HK-2 (cell line): Measurements from ENCODE around the gene VSIG10L.

ENCODE experiments used
- DNase-seq: peaks from one replicate; pipeline ENCODE4 v3.0.0-alpha.2; 2018; ENCODE audit not compliant: unreplicated experiment

The VSIG10L gene

DNA sequence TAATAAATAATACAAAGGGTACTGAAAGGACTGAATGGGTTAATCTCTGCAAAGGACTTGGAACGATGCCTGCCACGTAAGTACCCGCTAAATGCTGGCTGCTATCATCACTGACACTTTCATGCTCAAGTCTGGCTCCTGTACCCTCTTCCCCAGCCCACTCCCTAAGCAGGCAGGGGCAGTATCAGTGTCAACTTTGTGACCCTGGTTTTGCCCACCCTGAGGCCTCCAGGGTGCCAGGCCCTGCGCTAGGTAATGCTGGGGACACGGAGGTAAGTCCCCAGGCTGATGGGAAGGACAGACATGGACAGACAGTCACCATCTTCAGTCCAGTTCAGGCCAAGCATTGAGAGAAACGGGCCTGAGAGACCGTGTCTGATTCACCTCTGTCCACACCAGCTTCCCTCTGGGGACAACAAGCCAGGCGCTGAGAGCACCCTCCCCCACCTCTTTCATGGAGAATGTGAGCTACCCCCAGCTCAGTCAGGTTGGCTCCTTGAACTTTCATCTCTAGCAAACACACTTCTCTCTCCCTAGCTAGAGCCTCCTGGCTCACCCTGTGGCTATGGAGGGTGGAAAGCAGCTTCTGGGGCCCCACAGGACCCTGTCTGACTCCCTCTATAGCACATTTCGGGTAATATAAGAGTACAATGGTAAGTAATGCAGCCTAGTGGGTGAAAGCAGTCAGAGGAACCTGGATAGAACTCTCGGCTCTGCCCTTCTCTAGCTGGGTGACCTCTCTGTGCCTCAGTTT lies 23.4 kb upstream of the VSIG10L start:
- DNase-seq: peak; percentile 48

DNA sequence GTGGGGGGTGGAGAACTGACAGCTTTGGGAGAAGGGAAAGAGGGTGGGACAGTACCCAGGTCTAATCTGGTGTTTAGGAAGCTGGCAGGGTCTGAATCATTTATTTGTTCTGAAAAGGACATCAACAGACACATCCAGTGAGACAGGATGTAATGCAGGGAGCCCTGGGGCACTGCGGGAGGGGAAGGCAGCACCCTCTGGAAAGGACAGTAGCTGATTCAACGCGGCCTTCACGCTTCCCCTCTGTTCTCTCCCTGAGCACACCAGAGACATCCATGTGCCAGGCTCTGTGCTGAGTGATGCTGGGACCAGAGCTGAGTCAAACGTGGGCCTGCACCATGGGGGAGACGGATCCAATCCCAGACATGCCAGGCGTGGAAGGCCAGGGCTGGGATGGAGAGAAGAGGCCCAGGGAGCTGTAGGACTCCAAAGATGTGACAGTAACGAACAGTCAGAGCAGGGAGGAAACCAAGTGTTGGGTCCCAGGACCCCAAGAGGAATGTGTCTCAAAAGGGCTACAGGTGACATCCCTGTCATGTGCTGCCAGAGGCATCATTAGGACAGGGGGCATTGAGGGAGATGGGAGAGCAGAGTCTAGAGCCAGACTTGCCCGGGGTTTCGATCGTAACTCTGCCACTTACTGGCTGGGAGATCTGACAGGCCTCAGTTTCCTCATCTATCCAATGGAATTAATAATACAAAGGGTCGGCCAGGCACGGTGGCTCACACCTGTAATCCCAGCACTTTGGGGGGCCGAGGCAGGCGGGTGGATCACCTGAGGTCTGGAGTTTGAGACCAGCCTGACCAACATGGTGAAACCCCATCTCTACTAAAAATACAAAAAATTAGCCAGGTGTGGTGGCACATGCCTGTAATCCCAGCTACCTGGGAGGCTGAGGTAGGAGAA lies 22.5 kb upstream of the VSIG10L start:
- no peak for DNase-seq

DNA sequence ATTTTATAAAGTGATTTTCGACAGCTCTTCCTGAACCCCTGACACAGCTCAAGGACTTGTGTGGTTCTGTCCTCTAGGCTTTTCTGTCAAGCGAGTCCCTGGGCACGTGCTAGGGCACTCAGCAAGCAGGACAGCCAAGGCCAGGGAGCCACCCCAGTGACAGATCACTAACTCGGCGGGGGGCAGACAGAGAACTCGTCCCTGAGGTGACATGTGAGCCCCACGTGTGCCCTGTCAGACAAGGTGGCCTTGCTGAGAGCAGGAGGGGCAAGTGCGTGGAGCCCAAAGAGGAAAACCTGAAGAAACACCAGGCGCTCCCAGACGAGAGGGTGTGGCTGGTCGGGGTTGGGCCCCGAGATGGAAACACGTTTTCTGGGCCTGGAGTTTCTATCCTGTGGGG lies 19.3 kb upstream of the VSIG10L start:
- DNase-seq: no peak

DNA sequence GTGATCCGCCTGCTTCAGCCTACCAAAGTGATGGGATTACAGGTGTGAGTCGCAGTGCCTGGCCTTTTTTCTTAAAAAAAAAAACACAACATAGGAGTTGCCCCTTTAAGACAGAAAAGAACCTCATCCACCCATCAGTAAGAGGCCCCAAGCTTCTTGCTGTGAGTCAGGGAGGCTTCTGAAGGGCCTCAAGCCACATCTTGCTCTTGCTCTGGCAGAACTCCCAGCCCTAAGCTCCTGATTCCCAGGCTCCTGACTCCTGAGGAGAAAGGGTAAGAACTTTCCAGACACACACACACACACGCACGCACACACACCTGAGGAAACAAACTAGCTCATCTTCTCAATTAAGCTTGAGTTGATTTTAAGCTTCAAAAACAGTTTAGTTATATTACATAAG lies 17.4 kb upstream of the VSIG10L start:
- peak; percentile 34 for DNase-seq

DNA sequence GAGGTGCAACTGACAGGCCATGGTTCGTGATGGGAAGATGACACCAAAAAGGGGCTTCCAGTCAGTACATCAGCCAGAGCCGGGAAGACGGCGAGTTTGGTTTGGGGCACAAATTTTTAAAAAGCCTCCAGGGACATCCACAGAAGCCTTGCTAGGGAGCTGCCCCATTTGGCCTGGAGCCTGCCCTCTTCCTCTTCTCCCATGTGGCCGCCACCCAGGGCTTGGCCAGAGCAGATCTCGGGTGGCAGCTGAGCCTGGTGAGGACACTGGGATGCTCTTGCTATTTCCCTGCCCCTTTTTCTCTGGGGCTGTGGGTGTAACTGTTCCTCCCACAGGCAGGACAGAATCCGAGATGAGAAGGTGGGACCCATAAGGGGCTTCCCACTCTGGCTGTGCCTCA lies 16.0 kb upstream of the VSIG10L start:
- DNase-seq: no peak

DNA sequence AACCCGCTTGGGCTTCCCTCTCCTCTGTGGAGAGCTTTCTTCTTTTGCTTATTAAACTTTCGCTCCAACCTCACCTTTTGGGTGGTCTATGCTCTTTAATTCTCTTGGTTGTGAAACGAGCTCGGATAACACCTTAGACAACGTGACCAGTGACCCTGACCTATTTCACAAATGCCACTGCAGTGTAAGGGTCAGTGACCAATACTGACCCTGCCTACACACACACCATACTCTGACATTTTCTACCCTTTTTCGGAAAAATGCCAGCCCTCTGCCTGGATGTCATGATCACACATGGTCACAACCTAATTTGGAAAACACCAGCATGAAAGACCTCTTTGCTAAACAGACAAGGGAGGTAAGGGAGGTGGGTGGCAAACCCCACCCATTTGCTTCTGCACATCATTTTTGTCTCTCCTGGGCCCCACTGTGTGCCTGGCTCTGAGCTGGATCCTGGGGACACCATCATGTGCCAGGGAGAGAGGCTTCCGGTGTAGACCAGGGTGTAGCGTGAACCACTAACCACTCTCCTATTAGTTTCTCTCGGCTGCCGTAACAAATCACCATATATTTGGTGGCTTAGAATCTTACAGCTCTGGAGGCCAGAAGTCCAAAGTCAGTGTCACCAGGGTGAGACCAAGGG lies 14.3 kb upstream of the VSIG10L start:
- DNase-seq: no peak

DNA sequence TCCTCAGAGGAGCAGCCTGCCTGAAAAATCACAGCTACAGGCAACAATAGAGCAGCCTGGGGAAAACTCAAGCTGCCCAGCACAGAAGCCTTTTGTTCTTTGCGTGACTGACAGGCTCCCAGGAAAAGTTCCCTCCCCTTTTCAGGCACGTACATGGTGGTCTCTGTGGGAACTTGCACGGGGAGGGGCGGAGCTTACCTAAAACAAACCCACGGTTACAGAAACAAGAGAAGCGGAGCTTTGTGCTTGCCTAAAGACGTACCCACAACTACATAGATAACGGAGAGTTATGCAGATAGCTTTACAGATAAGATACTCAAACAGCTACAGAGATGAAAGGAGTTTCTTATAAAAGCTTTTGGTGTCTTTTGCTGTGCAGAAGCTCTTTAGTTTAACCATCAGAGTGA lies 12.8 kb upstream of the VSIG10L start:
- DNase-seq: no peak

DNA sequence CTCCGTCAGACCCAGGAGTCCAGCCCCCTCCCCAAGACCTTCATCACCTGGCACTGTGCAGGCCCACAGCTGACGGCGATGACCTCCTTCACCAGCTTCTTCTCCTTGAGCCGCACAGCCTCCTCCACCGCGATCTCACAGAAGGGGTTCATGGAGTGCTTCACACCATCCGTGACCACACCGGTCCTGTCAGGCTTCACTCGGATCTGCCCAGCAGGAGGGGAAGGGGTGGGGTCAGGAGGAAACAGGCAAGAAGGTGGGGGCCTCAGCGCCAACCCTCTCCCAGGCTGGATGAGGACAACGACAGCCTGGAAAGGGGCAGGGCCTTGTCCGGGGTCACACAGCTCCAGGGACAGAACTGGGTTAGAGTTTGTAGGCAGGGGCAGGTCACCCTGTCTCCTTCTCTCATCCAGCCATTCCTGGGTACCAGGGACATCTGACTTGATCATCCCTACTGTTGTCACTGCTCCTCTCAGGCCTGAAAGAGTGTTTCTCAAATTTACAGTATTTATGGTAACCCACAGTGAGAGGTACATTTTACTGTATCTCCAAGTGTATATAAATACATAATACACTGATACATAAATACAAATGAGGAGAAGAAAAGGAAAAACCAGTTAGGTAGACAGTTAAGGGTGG lies 12.3 kb upstream of the VSIG10L start:
- DNase-seq: no peak

DNA sequence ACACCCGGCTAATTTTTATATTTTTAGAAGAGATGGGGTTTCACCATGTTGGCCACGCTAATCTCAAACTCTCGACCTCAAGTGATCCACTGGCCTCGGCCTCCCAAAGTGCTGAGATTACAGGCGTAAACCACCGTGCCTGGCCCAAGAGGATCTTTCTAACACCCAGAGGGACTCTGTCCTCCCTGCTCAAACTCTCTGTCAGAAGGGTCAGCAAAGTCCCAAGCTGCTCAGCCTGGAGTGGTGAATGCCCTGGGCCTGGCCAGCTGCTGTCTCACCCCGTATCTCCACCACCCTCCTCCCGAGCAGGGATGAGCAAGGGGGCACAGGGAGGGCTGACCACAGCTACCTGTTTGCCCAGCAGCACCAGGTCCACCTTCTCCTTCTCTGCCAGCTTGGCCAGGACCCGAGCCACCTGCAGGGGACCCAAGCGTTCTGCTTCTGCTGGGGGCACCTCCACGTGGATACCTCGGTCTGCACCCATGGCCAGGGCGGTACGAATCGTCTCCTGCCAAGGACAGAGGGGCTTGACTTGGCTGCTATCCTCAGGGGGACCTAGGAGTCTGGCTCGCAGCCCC lies 10.9 kb upstream of the VSIG10L start:
- DNase-seq: no peak

DNA sequence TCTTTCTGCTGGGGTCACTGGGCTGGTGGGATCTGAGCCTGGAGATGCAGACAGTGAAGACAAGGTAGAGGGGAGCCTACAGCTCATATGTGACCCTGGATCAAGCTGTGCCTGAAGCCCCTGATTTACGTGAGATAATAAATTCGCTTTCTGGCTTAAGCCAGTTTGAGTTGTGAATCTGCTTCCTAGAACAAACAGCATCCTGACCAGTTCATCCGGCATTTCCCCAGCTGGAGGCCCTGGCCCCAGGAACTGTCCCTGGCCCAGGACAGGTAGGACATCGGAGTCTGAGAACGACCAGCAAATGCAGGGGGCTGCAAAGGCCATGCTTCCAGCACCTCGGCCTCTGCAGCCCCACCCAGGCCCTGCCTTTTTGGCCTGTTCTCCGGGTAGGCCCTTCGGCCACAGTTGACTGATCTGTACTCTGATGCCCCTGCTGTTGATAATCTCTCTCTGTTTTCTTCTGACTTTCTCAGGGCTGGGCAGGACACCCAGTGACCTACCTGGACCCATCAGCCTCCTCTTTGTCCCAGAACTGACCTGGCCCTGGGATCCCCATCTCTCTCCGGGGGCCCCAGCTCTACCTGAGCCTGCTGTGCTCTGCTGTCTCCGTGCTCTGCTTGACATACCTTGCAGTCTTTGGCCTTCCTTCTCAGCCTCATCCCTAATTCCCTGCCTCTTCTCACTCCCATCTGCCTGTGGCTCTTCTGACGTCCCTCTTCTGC lies 9.5 kb upstream of the VSIG10L start:
- no peak for DNase-seq

DNA sequence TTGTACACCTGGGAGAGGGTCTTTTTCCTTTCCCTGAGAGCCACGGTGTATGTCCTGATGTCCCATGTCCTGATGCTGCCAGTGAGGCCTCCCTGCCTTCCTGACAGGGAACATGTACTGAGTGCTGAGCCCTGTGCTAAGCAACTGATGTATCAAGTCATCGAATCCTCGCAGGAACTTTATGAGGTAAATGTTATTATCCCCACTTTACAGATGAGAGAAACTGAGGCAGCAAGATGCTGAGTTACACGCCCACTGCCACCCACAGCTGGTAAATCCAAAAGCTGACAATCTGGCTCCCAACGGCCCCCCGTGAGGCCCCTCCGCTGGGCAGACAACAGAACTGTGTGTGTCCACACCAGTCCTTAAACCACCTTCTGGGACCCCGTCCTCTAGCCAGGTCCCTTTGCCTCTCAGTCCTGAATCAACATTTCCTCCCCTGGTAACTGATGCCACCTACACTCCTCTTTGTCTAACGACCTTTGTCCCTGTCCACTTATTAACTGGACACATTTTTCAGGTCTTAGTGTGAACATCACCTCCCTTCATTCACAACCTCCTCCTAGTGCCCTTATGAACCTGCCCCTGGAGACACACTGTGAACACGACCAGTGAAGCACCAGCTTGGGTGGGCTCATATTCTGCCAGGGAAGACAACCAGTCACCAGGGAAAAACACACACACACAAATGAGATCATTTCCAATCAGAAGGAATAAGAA lies 5.4 kb upstream of the VSIG10L start:
- no peak for DNase-seq

DNA sequence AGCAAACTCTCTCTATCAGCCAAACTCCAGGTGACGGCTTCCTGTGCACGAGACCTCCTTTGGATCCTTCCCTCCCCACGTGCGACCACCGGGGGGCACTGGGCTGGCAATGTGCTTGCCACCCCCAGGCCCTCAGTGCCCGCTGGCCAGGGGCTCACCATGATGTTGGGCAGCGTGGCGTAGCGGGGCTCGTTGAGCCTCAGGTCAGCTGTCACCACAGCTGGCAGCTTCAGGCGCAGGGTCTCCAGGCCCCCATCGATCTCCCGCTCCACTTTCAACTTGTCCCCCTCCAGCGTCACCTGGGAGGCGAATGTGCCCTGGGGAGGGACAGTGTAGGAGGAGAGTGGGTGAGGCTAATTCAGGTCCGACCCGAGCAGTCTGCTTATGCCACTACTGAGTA lies 4.8 kb upstream of the VSIG10L start:
- no peak for DNase-seq

DNA sequence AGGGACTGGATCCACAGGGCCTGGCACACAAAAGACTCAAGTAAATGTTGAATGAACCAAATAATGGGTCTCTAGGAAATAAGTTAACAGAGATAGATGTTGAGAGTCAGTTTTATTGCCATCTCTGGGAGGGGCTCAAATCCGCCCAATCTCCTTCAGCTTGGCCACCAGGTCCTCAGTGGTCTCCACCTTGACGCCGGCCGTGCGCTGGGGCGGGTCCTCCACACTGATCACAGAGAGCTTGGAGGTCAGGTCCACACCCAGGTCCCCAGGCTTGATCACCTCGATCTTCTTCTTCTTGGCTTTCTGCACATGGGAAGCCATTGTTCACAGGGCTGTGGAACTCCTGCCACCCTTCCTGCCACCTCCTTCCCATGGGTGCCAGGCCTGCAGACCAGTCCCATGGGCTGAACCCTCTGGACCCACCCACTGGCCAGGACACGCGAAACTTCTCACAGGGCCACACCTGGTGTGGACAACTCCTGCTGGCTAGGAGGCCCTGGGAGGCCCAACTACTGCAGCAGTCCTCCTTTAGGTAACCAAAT lies 3.2 kb upstream of the VSIG10L start:
- no peak for DNase-seq

DNA sequence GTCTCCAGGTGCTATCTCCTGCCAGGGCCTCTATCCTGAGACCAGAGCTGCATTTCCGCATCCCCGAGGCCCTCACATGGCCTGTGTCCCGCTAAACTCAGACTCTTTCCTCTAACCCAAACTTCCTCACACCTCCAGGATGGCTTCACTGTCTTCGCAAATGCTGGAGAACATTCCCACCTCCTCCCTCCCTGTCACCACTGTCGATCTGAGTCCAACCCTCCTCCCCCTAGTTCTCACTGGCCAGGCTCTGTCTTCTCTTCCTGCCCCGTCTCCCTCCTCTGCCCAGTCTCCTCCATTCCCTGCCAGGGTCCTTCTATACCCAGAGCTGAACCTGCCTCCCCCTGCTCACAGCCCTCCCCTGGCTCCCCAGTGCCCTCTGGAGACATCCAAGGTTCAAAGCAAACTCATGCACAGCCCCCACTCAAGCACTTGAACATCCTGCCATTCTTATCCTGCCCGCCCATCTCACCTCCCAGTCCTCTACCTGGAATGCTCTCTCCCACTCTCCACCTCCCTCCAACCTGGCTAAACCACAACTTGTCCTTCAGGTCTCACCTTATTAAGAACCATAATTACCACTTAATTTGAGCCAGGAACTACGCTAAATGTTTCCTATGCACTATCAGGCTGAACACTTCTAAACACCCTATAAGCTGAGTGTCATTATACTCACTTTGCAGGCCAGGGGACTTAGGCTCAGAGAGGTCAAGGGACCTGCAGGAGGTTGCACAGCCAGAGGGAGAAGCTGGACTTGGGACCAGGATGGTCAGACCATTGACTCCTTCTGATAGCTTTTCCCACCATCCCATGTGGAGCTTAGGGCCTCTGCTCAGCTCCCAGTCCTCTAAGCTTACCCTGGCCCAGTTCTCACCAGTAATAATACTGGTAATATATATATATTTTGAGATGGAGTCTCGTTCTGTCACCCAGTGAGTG lies 961 bp upstream of the VSIG10L start:
- no peak for DNase-seq

DNA sequence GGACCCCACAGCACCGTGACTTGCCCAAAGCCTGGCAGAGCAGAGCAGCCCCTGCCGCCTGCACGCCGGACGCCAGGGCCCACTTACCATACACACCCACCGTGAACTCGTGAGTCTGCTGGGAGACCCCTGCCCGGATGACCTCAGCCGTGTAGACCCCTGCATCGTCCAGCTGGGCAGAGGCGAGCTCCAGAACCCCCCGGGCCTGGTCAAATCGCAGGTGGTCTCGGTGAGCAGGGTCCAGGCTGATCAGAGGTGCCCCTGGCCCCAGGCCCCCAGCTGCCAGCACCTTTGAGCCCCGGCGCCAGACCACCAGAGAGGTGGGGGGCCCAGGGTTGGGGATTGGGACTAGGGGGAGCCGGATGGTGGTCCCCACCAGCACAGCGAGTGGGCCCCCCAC lies 873 bp downstream of the VSIG10L start:
- DNase-seq: no peak

DNA sequence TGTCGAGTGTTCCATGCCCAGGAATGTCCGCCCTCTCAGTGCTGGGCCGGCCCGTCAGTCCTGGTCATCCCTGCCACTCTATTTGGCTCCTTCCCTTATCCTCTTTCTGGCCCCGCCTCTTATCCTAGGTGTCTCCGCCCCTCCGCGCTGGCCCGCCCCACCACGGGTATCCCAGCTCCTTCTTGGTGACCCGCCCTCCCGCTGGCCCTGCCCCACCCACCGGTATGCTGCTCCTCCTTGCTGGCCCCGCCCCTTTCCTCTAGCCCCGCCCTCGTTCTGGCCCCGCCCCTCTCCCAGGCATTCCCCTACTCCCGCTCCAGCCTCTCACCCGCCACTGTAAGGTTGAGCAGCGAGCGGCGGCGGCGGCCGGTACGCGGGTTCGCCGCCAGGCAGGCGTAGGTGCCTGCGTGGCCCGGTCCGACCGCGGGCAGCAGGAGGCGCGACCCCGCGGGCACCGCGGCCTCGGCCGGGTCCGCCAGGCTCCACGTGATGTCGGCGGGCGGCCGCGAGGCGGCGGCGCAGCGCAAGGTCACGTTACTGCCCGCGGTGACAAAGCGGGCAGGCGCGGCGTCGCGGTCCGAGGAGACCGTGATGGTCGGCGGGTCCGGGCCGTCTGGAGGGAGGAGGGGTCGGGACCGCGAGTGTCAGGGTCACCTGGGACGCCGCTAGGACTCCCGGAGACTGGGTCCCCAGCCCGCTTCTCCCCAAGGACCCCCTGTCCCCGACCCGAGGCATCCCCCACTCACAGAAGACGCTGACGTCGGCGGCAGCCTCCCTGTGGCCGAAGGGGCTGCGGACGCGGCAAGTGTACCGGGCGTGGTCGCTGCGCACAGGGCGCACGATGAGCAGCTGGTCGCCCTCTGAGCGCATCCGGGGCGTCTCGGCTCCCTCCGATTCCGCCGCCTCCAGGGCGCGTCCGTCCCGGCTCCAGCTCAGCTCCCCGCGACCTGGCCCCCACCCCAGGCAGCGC lies 2.0 kb downstream of the VSIG10L start:
- DNase-seq: peak; percentile 100

DNA sequence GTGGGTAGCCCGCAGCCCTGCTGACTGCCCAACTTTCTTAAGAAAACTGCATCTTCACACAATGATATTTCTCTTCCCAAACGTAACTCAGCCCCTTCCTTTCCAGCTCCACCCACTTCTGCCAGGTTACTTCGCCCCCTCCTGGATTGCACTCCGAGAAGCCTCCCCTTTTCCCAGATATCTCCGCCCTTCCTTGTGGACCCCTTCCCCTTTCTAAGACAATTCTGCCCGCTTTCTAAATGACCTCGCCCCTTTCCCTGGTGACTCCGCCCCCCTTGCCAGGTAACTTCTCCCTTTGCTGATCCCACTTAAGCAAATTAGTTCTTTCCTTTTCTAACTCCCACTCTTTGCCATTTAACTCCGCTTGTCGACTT lies 2.6 kb downstream of the VSIG10L start:
- no peak for DNase-seq
